Measurements from ENCODE around the gene PLEKHA7. TPM values are rescaled to one million over a fixed set of nuclear protein-coding genes. Genes with fewer than 3 reads are reported as not detected.

The PLEKHA7 gene
- total and polyA plus RNA-seq, 2 of the 8 experiments (the other 6 are each of a cell fraction or from before 2014, with no cell fraction given): 11.4 to 25.6 TPM

DNA sequence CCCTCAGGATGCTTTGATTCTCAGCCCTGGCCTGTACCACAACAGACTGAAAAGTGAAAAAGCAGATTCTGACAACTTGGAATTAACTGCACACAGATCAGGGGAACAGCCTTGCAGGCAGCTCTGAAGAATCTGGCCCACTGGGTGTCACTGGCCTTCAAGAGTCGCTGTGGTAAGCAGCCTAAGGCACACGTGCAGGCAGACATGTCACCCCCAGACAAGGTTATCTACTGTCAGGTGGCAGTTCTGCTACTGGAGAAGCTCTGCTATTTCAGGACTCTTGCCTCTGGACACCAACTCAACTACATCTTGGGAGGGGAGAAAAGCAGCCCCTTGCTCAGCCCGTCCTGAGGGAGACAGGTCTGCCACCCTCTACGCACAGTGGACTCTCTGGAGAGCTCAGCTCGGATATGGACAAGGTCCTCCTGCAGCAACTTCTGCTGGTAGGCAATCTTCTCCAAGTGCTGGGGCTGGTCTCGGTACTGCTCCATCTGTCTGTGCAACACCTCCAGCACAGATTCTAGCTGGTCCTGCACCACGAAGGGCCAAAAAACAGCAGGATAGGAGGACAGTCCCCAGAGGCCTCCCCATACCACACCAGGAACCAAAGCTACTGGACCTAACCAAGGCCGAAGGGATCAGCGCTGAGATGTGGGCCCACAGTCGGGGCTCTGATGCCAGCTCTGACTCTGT lies 212.8 kb downstream of the PLEKHA7 start:
- Histone ChIP-seq H3K79me1 (ENCODE audit: low read depth, low read length) (no peaks in the 10 kb centered on the region), H2BK120ac (replicated peaks; ENCODE audit: low read depth, low read length) (no peak overlapping the region), H4K20me1 (replicated peaks in 1 of 2; ENCODE audit: control insufficient read depth in 1 of 2, insufficient read depth in 2 of 2, low read length in 2 of 2) (no peaks in the 10 kb centered on the region), H3K4ac (replicated peaks; ENCODE audit: insufficient read length, low read depth, low read length) (no peak overlapping the region), H4K8ac (ENCODE audit: extremely low read depth, insufficient read depth, low read length) (no peak overlapping the region), H3K23me2 (ENCODE audit: low read depth, low read length) (no peaks in the 10 kb centered on the region), H2BK15ac (ENCODE audit: low read length) (no peak overlapping the region), H4K5ac (ENCODE audit: insufficient read length, low read depth, low read length) (no peak overlapping the region), H2AFZ (ENCODE audit: low read length) (no peak overlapping the region), H3K4me1 (replicated peaks in 1 of 4; ENCODE audit: control insufficient read depth in 3 of 4, insufficient read depth in 4 of 4, low read length in 3 of 4) (no peaks in the 10 kb centered on the region), H2BK12ac (ENCODE audit: low read depth, low read length) (no peak overlapping the region), H3K9me3 (ENCODE audit: insufficient read depth in 2 of 2, low read depth in 1 of 2, low read length in 1 of 2) (no peaks in the 10 kb centered on the region), H3K18ac (ENCODE audit: extremely low read depth, low read length) (no peak overlapping the region), H3K27ac (ENCODE audit: low read depth, low read length) (no peak overlapping the region), H4K91ac (replicated peaks; ENCODE audit: insufficient read length, low read length) (no peak overlapping the region), H3K9ac (replicated peaks in 1 of 4; ENCODE audit: extremely low read depth in 1 of 4, low read depth in 3 of 4, low read length in 3 of 4) (no peak overlapping the region), H3K56ac (replicated peaks; ENCODE audit: insufficient read length, low read depth, low read length) (no peak overlapping the region), H3K14ac (ENCODE audit: insufficient read length) (no peak overlapping the region), H2BK20ac (ENCODE audit: low read length) (no peak overlapping the region), H3K23ac (ENCODE audit: insufficient read length) (no peak overlapping the region), H3K4me2 (ENCODE audit: insufficient read depth in 1 of 2, low read depth in 2 of 2, low read length in 2 of 2) (no peak overlapping the region), H2BK5ac (ENCODE audit: low read depth, low read length) (no peak overlapping the region), H3K36me3 (ENCODE audit: control insufficient read depth in 2 of 4, insufficient read depth in 4 of 4, low read length in 3 of 4) (peaks cover 0 to 4% (median 1%) of the 10 kb centered on the region in 4 experiments; a peak in 3 of 8 replicates), H2AK5ac (ENCODE audit: low read depth, low read length) (no peak overlapping the region), H3K4me3 (ENCODE audit: extremely low read depth in 1 of 4, insufficient read depth in 2 of 4, low read depth in 3 of 4, low read length in 4 of 4) (no peak overlapping the region), H3K79me2 (ENCODE audit: control insufficient read depth in 1 of 2, insufficient read depth in 2 of 2, low read length in 2 of 2) (no peaks in the 10 kb centered on the region), H3K27me3 (replicated peaks in 1 of 4; ENCODE audit: control insufficient read depth in 3 of 4, extremely low read depth in 1 of 4, insufficient read depth in 3 of 4, low read length in 3 of 4) (no peaks in the 10 kb centered on the region)
- ChIA-PET CTCF (ENCODE audit: partially characterized antibody) (interaction anchor here (0.8 to 3.5 kb wide), 12 partner anchors 9 to 262 kb away, joined by 3 to 28 read pairs (median 7); no protein-coding TSS in a partner anchor), POLR2A (ENCODE audit: partially characterized antibody) (interaction anchor here (1.5 kb wide), 1 partner anchor 276 kb away, joined by 4 read pairs; the partner anchor contains the start of gene RPS13)
- TF ChIP-seq NANOG (IDR thresholded peaks at IDR 0.05; ENCODE audit: insufficient read depth, low read depth, low read length, poor library complexity, severe bottlenecking) (no peak), SIX5 (IDR thresholded peaks at IDR 0.05; ENCODE audit: low read depth, low read length) (no peak), TAF1 (IDR thresholded peaks at IDR 0.05; ENCODE audit: low read depth, low read length) (no peak), EZH2 (IDR thresholded peaks at IDR 0.05; ENCODE audit: low read depth, low read length, severe bottlenecking) (no peak)
- FAIRE-seq (no peak), DNase-seq (ENCODE audit: low read depth in 1 of 2, low spot score in 2 of 2) (no peak)
- 90% methylated on average over 10 of the region's 10 CpGs; no CpG with 5 or more reads in 1 of the 2 experiments for WGBS, 2 experiments (ENCODE audit: extremely low coverage in 1 of 2, insufficient coverage in 1 of 2, insufficient read length in 1 of 2, insufficient replicate concordance in 2 of 2, low coverage in 1 of 2, low lambda C conversion rate in 2 of 2, missing lambda C conversion rate in 1 of 2)
